Measurements from ENCODE around the gene MARCHF2. TPM values are rescaled to one million over a fixed set of nuclear protein-coding genes. Genes with fewer than 3 reads are reported as not detected.

The MARCHF2 gene
- total and polyA plus RNA-seq, 9 of the 15 experiments (the other 6 are each of a cell fraction or from before 2014, with no cell fraction given), result 0.39 to 6.4 (median 2.2) TPM

DNA sequence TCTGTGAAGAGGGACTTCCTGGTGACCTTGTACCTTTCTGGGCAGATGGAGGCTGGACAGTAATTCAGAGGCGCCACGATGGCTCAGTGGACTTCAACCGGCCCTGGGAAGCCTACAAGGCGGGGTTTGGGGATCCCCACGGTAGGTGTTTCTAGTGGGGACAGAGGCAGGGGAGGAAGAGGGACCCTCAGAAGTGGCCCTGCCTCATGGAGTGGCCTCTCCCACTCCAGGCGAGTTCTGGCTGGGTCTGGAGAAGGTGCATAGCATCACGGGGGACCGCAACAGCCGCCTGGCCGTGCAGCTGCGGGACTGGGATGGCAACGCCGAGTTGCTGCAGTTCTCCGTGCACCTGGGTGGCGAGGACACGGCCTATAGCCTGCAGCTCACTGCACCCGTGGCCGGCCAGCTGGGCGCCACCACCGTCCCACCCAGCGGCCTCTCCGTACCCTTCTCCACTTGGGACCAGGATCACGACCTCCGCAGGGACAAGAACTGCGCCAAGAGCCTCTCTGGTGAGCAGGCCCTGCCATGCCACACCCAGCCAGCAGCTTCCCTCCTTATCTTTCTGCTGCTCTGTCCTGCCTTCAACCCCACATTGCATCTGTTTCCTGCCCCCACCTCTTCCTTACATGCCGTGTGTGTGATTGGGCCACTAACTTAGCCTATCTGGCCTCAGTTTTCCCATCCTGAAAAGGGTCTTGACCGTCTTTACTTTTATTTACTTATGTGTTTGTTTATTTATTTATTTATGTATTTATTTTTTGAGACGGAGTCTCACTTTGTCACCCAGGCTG lies 41.9 kb upstream of the MARCHF2 start (continued):
- TF ChIP-seq NR2C1 (IDR thresholded peaks at IDR 0.05) (no peak), NR2C1 (tag; IDR thresholded peaks at IDR 0.05) (no peak), ZBTB1 (CRISPR knock-in tag; IDR thresholded peaks at IDR 0.05; ENCODE audit: borderline replicate concordance, low read depth) (no peak), SREBF2 (CRISPR knock-in tag; IDR thresholded peaks at IDR 0.05) (no peak), TOE1 (IDR thresholded peaks at IDR 0.05; ENCODE audit: borderline replicate concordance) (0 out of 2 replicates have a peak, but pooled peaks have one; percentile 40), TOE1 (CRISPR knock-in tag; IDR thresholded peaks at IDR 0.05; ENCODE audit: borderline replicate concordance, low read depth) (no peak), CCAR2 (IDR thresholded peaks at IDR 0.05; ENCODE audit: low read depth, low read length) (no peak), ZNF146 (CRISPR knock-in tag; IDR thresholded peaks at IDR 0.05; ENCODE audit: unreplicated experiment) (no peak), ZC3H8 (IDR thresholded peaks at IDR 0.05) (no peak), SMAD4 (CRISPR knock-in tag; conservative IDR thresholded peaks at IDR 0.05) (peak; percentile 44; the same call in 1 of the 2 replicates), GABPB1 (CRISPR knock-in tag; IDR thresholded peaks at IDR 0.05) (no peak), ZNF184 (CRISPR knock-in tag; IDR thresholded peaks at IDR 0.05) (no peak), POLR2AphosphoS2 (IDR thresholded peaks at IDR 0.05; ENCODE audit: low read length) (no peak), ZNF316 (IDR thresholded peaks at IDR 0.05) (no peak), MTF1 (CRISPR knock-in tag; IDR thresholded peaks at IDR 0.05; ENCODE audit: borderline replicate concordance) (no peak), ZNF644 (tag; IDR thresholded peaks at IDR 0.05; ENCODE audit: low read depth) (no peak), ZNF239 (CRISPR knock-in tag; IDR thresholded peaks at IDR 0.05) (no peak), ZNF354B (CRISPR knock-in tag; IDR thresholded peaks at IDR 0.05) (no peak), ATF7 (IDR thresholded peaks at IDR 0.05) (0 out of 2 replicates have a peak, but pooled peaks have one; percentile 16), MEF2D (tag; conservative IDR thresholded peaks at IDR 0.05; ENCODE audit: low read depth) (no peak), SMARCB1 (IDR thresholded peaks at IDR 0.05; ENCODE audit: insufficient read length, low read depth) (no peak), PHF21A (IDR thresholded peaks at IDR 0.05; ENCODE audit: borderline replicate concordance, low read depth) (no peak), ZNF217 (CRISPR knock-in tag; IDR thresholded peaks at IDR 0.05) (no peak)
- TF ChIP-seq, protein P1, sequence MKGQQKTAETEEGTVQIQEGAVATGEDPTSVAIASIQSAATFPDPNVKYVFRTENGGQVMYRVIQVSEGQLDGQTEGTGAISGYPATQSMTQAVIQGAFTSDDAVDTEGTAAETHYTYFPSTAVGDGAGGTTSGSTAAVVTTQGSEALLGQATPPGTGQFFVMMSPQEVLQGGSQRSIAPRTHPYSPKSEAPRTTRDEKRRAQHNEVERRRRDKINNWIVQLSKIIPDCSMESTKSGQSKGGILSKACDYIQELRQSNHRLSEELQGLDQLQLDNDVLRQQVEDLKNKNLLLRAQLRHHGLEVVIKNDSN (CRISPR knock-in tag; IDR thresholded peaks at IDR 0.05), result no peak
- TF ChIP-seq, protein P2, sequence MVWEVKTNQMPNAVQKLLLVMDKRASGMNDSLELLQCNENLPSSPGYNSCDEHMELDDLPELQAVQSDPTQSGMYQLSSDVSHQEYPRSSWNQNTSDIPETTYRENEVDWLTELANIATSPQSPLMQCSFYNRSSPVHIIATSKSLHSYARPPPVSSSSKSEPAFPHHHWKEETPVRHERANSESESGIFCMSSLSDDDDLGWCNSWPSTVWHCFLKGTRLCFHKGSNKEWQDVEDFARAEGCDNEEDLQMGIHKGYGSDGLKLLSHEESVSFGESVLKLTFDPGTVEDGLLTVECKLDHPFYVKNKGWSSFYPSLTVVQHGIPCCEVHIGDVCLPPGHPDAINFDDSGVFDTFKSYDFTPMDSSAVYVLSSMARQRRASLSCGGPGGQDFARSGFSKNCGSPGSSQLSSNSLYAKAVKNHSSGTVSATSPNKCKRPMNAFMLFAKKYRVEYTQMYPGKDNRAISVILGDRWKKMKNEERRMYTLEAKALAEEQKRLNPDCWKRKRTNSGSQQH (CRISPR knock-in tag; IDR thresholded peaks at IDR 0.05), result no peak
- TF ChIP-seq, protein P3, sequence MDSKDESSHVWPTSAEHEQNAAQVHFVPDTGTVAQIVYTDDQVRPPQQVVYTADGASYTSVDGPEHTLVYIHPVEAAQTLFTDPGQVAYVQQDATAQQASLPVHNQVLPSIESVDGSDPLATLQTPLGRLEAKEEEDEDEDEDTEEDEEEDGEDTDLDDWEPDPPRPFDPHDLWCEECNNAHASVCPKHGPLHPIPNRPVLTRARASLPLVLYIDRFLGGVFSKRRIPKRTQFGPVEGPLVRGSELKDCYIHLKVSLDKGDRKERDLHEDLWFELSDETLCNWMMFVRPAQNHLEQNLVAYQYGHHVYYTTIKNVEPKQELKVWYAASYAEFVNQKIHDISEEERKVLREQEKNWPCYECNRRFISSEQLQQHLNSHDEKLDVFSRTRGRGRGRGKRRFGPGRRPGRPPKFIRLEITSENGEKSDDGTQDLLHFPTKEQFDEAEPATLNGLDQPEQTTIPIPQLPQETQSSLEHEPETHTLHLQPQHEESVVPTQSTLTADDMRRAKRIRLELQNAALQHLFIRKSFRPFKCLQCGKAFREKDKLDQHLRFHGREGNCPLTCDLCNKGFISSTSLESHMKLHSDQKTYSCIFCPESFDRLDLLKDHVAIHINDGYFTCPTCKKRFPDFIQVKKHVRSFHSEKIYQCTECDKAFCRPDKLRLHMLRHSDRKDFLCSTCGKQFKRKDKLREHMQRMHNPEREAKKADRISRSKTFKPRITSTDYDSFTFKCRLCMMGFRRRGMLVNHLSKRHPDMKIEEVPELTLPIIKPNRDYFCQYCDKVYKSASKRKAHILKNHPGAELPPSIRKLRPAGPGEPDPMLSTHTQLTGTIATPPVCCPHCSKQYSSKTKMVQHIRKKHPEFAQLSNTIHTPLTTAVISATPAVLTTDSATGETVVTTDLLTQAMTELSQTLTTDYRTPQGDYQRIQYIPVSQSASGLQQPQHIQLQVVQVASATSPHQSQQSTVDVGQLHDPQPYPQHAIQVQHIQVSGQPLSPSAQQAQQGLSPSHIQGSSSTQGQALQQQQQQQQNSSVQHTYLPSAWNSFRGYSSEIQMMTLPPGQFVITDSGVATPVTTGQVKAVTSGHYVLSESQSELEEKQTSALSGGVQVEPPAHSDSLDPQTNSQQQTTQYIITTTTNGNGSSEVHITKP (IDR thresholded peaks at IDR 0.05; ENCODE audit: partially characterized antibody), result no peak
